ENCODE results near the gene GPSM1. TPM values are rescaled to one million over a fixed set of nuclear protein-coding genes. Genes with fewer than 3 reads are reported as not detected.

GPSM1 gene
- total and polyA plus RNA-seq, 7 donors, result 2.3 to 16.1 (median 5.0) TPM

DNA sequence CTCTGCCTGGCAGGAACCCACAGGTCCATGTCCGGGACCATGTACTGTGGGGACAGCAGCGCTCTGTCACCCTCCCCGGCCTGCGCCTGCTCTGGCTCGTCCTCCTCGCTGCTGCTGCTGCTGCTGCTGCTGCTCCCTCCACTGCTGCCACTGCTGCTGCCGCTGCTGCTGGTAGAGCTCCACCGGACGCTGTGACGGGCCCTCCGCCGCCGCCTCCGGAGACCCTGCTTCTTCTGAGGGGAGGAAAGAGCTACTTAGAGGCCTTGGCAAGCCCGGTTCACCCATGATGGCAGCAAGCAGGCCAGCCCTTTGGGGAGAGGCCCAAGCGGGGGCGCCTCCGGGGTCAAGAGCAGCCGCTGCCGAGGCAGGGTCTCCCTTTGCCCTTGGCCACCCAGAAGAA, 56.1 kb downstream of the GPSM1 start:
- TF ChIP-seq POLR2AphosphoS5 (IDR thresholded peaks at IDR 0.05) (no peak), EP300 (IDR thresholded peaks at IDR 0.05) (no peak), POLR2A (IDR thresholded peaks at IDR 0.05) (no peak)
- TF ChIP-seq, protein P1, sequence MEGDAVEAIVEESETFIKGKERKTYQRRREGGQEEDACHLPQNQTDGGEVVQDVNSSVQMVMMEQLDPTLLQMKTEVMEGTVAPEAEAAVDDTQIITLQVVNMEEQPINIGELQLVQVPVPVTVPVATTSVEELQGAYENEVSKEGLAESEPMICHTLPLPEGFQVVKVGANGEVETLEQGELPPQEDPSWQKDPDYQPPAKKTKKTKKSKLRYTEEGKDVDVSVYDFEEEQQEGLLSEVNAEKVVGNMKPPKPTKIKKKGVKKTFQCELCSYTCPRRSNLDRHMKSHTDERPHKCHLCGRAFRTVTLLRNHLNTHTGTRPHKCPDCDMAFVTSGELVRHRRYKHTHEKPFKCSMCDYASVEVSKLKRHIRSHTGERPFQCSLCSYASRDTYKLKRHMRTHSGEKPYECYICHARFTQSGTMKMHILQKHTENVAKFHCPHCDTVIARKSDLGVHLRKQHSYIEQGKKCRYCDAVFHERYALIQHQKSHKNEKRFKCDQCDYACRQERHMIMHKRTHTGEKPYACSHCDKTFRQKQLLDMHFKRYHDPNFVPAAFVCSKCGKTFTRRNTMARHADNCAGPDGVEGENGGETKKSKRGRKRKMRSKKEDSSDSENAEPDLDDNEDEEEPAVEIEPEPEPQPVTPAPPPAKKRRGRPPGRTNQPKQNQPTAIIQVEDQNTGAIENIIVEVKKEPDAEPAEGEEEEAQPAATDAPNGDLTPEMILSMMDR (IDR thresholded peaks at IDR 0.05), result no peak
- no peaks in the 10 kb centered on the region for H3K9me3 ChIP-seq
- peaks cover 20 to 90% (median 39%) of the 10 kb centered on the region in 4 donors for H3K36me3 ChIP-seq
- intact Hi-C loops (cut with DNase I), result no loop called here
- DNase-seq, result no peak
- H3K27me3 ChIP-seq, result no peaks in the 10 kb centered on the region
- no peaks in the 10 kb centered on the region for H3K4me1 ChIP-seq
- WGBS, 2 donors, result 97 to 98% methylated on average over 20 of the region's 20 CpGs
- H3K27ac ChIP-seq, result no peak overlapping the region
- H3K4me3 ChIP-seq, result no peak overlapping the region

DNA sequence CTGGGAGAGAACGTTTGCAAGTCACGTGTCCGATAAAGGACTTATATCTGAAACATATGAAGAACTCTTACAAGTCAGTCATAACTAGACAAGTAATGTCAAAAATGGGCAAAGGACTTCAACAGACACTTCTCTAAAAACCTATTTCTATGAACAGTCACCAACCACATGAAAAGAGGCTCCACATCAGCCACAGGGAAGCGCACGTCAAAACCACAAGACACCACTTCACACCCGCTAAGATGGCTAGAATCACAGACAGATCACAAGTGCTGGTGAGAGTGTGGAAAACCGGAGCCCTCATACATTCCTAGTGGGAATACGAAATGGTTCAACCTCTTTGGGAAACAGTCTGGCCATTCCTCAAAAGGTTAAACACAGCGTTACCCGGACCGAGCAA, 57.7 kb downstream of the GPSM1 start:
- H3K27ac ChIP-seq, result no peak overlapping the region
- no peak for DNase-seq
- 75 to 90% methylated on average over 11 of the region's 11 CpGs for WGBS, 2 donors
- peaks cover 22 to 90% (median 43%) of the 10 kb centered on the region in 4 donors for H3K36me3 ChIP-seq
- no peaks in the 10 kb centered on the region for H3K9me3 ChIP-seq
- TF ChIP-seq POLR2AphosphoS5 (IDR thresholded peaks at IDR 0.05) (no peak), POLR2A (IDR thresholded peaks at IDR 0.05) (no peak), EP300 (IDR thresholded peaks at IDR 0.05) (no peak)
- TF ChIP-seq, protein P1 (IDR thresholded peaks at IDR 0.05), result no peak
- H3K27me3 ChIP-seq, result no peaks in the 10 kb centered on the region
- intact Hi-C loops (cut with DNase I), result no loop called here
- no peaks in the 10 kb centered on the region for H3K4me1 ChIP-seq
- no peak overlapping the region for H3K4me3 ChIP-seq

DNA sequence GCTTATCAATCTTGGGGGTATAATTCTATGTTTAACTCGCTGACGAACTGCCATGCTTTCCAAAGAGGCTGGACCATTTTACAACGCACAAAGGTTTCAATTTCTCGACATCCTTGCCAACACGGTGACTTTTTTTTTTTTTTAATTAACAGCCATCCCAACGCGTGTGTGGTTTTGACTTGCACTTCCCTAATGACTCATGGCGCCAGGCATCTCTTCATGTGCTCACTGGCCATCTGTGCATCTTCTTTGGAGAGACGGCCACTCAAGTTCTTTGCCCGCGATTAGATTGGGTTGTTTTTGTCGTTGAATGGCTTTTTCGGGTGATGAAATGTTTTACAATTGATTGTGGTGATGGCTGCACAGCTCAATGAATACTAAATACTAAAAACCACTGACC, 58.7 kb downstream of the GPSM1 start:
- TF ChIP-seq POLR2AphosphoS5 (IDR thresholded peaks at IDR 0.05) (no peak), POLR2A (IDR thresholded peaks at IDR 0.05) (no peak), EP300 (IDR thresholded peaks at IDR 0.05) (no peak)
- TF ChIP-seq, protein P1 (IDR thresholded peaks at IDR 0.05), result no peak
- Histone ChIP-seq H3K36me3 (peaks cover 22 to 84% (median 42%) of the 10 kb centered on the region in 4 donors), H3K9me3 (no peaks in the 10 kb centered on the region), H3K27ac (no peak overlapping the region), H3K27me3 (no peaks in the 10 kb centered on the region), H3K4me1 (no peaks in the 10 kb centered on the region), H3K4me3 (no peak overlapping the region)
- DNase-seq, result no peak
- intact Hi-C loops (cut with DNase I), result no loop called here
- 86 to 87% methylated on average over 13 of the region's 13 CpGs for WGBS, 2 donors

DNA sequence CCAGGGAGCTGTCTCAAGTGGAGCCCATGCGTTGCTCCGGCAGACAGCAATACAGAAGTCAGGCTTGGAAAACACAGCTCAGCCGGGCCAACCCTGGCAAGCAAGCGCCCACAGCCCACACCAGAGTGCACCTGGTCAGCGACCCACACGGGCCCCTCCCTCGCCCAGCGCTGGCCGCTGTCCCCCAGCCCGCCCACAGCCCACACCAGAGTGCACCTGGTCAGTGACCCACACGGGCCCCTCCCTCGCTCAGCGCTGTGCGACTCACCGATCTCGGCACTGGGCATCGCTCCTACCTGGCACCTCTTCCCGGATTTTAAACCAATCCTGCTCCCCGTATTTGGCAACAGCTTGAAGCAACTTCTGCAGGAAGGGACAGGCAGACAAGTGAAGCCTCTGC, 59.9 kb downstream of the GPSM1 start:
- no peaks in the 10 kb centered on the region for H3K9me3 ChIP-seq
- DNase-seq, result no peak
- TF ChIP-seq POLR2A (IDR thresholded peaks at IDR 0.05) (no peak), EP300 (IDR thresholded peaks at IDR 0.05) (no peak), POLR2AphosphoS5 (IDR thresholded peaks at IDR 0.05) (no peak)
- TF ChIP-seq, protein P1 (IDR thresholded peaks at IDR 0.05), result no peak
- H3K4me1 ChIP-seq, result no peaks in the 10 kb centered on the region
- intact Hi-C loops (cut with DNase I), result no loop called here
- no peak overlapping the region for H3K27ac ChIP-seq
- H3K4me3 ChIP-seq, result no peak overlapping the region
- peaks cover 22 to 84% (median 47%) of the 10 kb centered on the region in 4 donors for H3K36me3 ChIP-seq
- H3K27me3 ChIP-seq, result no peaks in the 10 kb centered on the region
- 97 to 98% methylated on average over 19 of the region's 19 CpGs for WGBS, 2 donors

DNA sequence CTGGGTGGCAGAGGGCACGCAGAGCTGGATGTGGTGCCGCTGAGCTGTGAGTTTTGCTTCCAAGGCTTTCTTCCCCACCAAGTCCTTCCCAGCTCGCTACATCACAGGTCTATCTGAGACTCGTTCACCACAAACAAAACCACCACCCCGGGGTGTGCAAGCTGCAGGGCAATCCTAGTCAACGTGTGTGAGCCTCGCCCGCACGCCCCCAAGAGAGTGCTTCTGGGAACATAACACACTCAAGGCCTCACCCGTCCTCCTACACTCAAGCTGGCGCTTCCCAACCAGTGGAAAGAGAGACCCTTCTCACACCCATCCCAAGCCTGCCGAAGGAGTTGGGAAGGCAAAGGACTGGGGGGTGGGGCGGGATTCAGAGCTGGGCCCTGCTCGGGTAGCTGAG, 62.1 kb downstream of the GPSM1 start:
- H3K27ac ChIP-seq, result no peak overlapping the region
- no peak for DNase-seq
- no peaks in the 10 kb centered on the region for H3K4me1 ChIP-seq
- TF ChIP-seq, protein P1 (IDR thresholded peaks at IDR 0.05), result no peak
- H3K9me3 ChIP-seq, result no peaks in the 10 kb centered on the region
- H3K27me3 ChIP-seq, result no peaks in the 10 kb centered on the region
- no peak overlapping the region for H3K4me3 ChIP-seq
- 78 to 84% methylated on average over 14 of the region's 14 CpGs for WGBS, 2 donors
- peaks cover 26 to 84% (median 50%) of the 10 kb centered on the region in 4 donors for H3K36me3 ChIP-seq
- intact Hi-C loops (cut with DNase I), result no loop called here

Measured in sigmoid colon (tissue), 7 donors.